Activated T-cell treated with anti-CD3 and anti-CD28 coated beads, Interleukin-2, amount 50 U/mL, for 24 hours (primary cell): ENCODE data around the gene MPP1.
A peak's percentile ranks its signal among the peaks of the same experiment; 100 is the strongest.

Experiments used
- DNase-seq: peaks from one replicate; pipeline ENCODE4 v3.0.0-alpha.2; 2020
- H3K27ac Mint-ChIP-seq: 2 replicates; pipeline ENCODE4 v1.8.0; 2020; ENCODE audit warnings: mild to moderate bottlenecking, mixed read lengths
- H3K27me3 Mint-ChIP-seq: 2 replicates; pipeline ENCODE4 v1.8.0; 2020; ENCODE audit warnings: mixed read lengths
- H3K36me3 Mint-ChIP-seq: 2 replicates; pipeline ENCODE4 v1.8.0; 2020; ENCODE audit warnings: low read depth, mixed read lengths
- H3K4me1 Mint-ChIP-seq: 2 replicates; pipeline ENCODE4 v1.8.0; 2020; ENCODE audit warnings: low read depth, mixed read lengths
- H3K4me3 Mint-ChIP-seq: 2 replicates; pipeline ENCODE4 v1.8.0; 2020; ENCODE audit warnings: mild to moderate bottlenecking, moderate library complexity, mixed read lengths
- H3K9me3 Mint-ChIP-seq: 2 replicates; pipeline ENCODE4 v1.8.0; 2020; ENCODE audit warnings: mixed read lengths

MPP1 gene

DNA sequence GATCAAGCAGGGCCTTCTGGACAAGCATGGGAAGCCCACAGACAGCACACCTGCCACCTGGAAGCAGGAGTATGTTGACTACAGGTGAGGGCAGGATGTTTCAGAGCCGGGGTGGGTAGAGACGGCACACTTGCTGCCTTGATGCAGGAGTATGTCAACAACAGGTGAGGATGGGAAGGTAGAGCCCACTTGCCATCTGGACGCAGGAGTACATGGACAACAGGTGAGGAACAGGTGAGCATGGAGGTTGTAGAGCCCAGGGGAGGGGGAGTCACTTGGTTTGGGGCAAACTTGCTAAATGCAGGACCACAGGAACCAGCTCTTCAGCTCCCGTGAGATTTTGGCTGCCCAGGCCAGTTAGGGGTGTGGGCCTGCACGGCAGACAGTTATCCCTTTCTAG lies 30.7 kb downstream of the MPP1 start:
- Mint-ChIP-seq H3K27ac (peak overlapping the region; percentile 19), H3K36me3 (peaks cover 89% of the 10 kb centered on the region)

DNA sequence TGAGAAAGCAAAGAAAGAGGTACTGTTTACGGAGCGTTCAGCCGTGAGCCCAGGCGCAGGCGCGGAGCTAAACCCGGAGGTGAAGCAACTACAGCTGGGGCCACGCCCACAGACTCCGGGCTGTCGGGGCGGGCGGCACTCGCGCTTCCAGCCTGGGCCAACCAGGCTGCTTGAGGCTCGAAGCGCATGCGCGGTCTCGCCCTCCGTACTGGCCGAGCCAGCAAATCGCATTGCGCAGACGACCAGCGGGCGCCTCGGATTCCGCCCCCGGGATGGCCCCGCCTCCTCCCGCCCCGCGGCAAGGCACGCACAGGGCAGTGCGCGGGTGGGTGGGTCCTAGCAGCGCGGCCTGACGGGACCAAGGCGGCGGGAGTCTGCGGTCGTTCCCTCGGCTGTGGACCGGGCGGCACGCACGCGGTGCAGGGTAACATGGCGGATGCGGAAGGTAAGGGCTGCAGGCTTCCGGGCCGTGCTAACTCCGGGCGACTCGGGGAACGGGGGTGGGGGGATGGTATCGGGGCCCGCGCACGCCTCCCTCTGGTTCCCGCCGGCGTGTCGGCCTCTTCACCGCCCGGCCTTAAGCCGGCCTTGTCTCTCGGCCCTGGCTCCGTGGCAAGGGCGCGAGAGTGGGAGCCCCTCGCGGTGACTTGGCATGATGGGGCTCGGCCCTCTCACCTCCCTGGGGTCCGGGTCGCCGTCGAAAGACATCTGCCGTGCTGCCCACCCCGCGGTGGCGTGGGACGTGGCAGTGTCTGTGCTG lies 42.6 kb downstream of the MPP1 start, which contains the start of gene DKC1:
Gene DKC1, plus strand, starts transcription at position 328 of the 760 bp plus-strand sequence. Its CDS starts 102 bp downstream, at position 430.
- peak within 1 kb of the TSS; percentile 95 for H3K27ac Mint-ChIP-seq
- H3K9me3 Mint-ChIP-seq: no peaks in the 10 kb centered on the region
- H3K27me3 Mint-ChIP-seq: peaks cover 2% of the 10 kb centered on the region
- peak within 1 kb of the TSS; percentile 91 for H3K4me3 Mint-ChIP-seq
- peaks cover 41% of the 10 kb centered on the region for H3K36me3 Mint-ChIP-seq
- peaks cover 47% of the 10 kb centered on the region for H3K4me1 Mint-ChIP-seq
- peak; percentile 94 for DNase-seq

More for the DNA sequence above, 30.7 kb downstream of the MPP1 start:
- Mint-ChIP-seq H3K4me1 (peaks cover 43% of the 10 kb centered on the region), H3K27me3 (peaks cover 12% of the 10 kb centered on the region), H3K9me3 (no peaks in the 10 kb centered on the region), H3K4me3 (no peak overlapping the region)
- DNase-seq: no peak

DNA sequence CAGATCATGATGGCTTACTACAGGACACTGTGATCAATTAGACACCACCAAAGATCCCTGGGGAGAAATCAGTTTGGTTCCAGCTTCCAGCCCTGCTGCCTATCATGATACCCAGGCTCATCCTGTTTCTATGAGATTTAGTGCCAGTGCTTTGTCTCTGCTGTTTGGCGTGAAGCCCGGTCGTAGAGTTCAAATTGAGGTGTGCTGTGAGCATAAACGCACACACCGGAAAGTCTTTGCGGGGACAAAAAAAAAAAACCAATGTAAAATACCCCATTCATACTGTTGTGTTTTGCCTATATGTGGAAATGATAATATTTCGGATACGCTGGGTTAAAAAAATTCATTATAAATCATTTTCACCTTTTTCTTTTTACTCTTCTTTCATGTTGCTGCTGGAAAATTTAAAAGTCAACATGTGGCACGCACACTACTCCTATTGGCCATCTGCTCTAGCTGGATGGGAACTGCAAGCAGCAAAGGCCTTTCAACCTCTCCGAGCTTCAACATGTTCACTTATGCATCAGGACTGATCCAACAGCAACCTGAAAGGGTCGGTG lies 43.2 kb downstream of the MPP1 start:
- no peaks in the 10 kb centered on the region for H3K9me3 Mint-ChIP-seq
- DNase-seq: no peak
- H3K36me3 Mint-ChIP-seq: peaks cover 35% of the 10 kb centered on the region
- H3K4me3 Mint-ChIP-seq: peak overlapping the region; percentile 91
- peaks cover 1% of the 10 kb centered on the region for H3K27me3 Mint-ChIP-seq
- H3K4me1 Mint-ChIP-seq: peaks cover 42% of the 10 kb centered on the region
- peak overlapping the region; percentile 95 for H3K27ac Mint-ChIP-seq

DNA sequence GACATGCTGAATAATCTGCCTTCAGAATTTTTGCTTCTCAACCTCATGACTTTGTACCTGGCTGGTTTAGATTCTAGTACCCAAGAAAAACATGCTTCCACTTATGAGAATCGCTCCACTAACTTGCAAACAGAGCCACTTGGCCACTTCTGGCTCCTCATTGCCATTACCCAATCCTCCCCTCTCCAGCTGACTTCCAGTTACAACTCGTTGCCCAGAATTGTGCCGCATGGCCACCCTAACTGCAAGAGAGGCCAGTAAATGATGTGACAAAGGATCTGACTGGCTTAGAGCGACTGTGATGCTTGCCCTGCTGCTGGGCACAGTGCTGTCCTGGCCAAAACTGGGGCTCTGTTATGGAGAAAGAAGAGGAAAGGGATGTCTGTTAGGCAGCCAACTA lies 46.6 kb downstream of the MPP1 start:
- H3K9me3 Mint-ChIP-seq: no peaks in the 10 kb centered on the region
- H3K4me3 Mint-ChIP-seq: no peak overlapping the region
- DNase-seq: no peak
- H3K4me1 Mint-ChIP-seq: peaks cover 17% of the 10 kb centered on the region
- H3K36me3 Mint-ChIP-seq: peaks cover 7% of the 10 kb centered on the region
- H3K27ac Mint-ChIP-seq: no peak overlapping the region
- no peaks in the 10 kb centered on the region for H3K27me3 Mint-ChIP-seq

- no peaks in the 10 kb centered on the region for H3K9me3 Mint-ChIP-seq
- no peak for DNase-seq
- peak overlapping the region; percentile 48 for H3K4me3 Mint-ChIP-seq
- H3K27ac Mint-ChIP-seq: peak overlapping the region; percentile 73
- H3K4me1 Mint-ChIP-seq: peaks cover 24% of the 10 kb centered on the region
- peaks cover 31% of the 10 kb centered on the region for H3K27me3 Mint-ChIP-seq
- no peaks in the 10 kb centered on the region for H3K36me3 Mint-ChIP-seq
Measured at GRCh38 chrX:154751669-154752271, 53.5 kb downstream of the MPP1 start.

GRCh38 chrX:154751203-154751668 lies 54.0 kb downstream of the MPP1 start:
- Mint-ChIP-seq H3K36me3 (no peaks in the 10 kb centered on the region), H3K9me3 (no peaks in the 10 kb centered on the region), H3K4me3 (peak overlapping the region; percentile 48), H3K27me3 (peaks cover 31% of the 10 kb centered on the region), H3K4me1 (peaks cover 25% of the 10 kb centered on the region), H3K27ac (peak overlapping the region; percentile 73)
- DNase-seq: peak; percentile 61

- H3K36me3 Mint-ChIP-seq: no peaks in the 10 kb centered on the region
- peaks cover 31% of the 10 kb centered on the region for H3K27me3 Mint-ChIP-seq
- H3K9me3 Mint-ChIP-seq: no peaks in the 10 kb centered on the region
- DNase-seq: peak; percentile 68
- peaks cover 28% of the 10 kb centered on the region for H3K4me1 Mint-ChIP-seq
- H3K4me3 Mint-ChIP-seq: peak within 1 kb of the TSS; percentile 73
- peak within 1 kb of the TSS; percentile 73 for H3K27ac Mint-ChIP-seq
Measured at GRCh38 chrX:154750301-154751202, 54.7 kb downstream of the MPP1 start, which contains the start of gene GAB3. Gene GAB3, minus strand, starts transcription at chrX:154751077. Its CDS starts 52 bp downstream, at chrX:154751025.

DNA sequence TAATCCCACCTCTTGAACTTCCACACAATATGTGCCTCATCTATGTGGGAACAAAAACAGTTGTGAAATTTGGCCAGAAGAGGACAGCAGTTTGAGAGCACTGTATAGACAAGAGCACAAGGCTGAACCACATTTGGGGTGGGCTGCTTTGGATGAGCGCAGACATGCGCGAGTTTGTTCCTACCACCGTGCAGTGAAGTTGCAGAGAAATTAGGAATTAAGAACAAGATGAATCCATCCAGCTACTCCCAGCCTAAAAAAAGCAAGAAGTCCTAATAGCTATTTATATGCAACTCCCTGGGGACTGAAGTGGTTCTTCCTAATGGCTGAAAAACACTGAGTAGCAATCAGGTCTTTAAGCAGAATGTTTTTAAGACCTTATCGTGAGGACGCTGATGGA lies 55.4 kb downstream of the MPP1 start:
- Mint-ChIP-seq H3K27me3 (peaks cover 31% of the 10 kb centered on the region), H3K9me3 (no peaks in the 10 kb centered on the region), H3K4me1 (peaks cover 28% of the 10 kb centered on the region), H3K27ac (no peak overlapping the region), H3K4me3 (peak overlapping the region; percentile 73), H3K36me3 (no peaks in the 10 kb centered on the region)
- DNase-seq: no peak

GRCh38 chrX:154748712-154749339 lies 56.5 kb downstream of the MPP1 start:
- Mint-ChIP-seq H3K4me1 (peaks cover 32% of the 10 kb centered on the region), H3K27ac (peak overlapping the region; percentile 14), H3K36me3 (no peaks in the 10 kb centered on the region), H3K9me3 (no peaks in the 10 kb centered on the region), H3K4me3 (peak overlapping the region; percentile 58), H3K27me3 (peaks cover 31% of the 10 kb centered on the region)
- no peak for DNase-seq

- H3K27me3 Mint-ChIP-seq: peaks cover 9% of the 10 kb centered on the region
- no peak overlapping the region for H3K27ac Mint-ChIP-seq
- no peak overlapping the region for H3K4me3 Mint-ChIP-seq
- peaks cover 29% of the 10 kb centered on the region for H3K4me1 Mint-ChIP-seq
- no peak for DNase-seq
- H3K36me3 Mint-ChIP-seq: no peaks in the 10 kb centered on the region
- H3K9me3 Mint-ChIP-seq: no peaks in the 10 kb centered on the region
Measured at GRCh38 chrX:154742613-154743012, 62.7 kb downstream of the MPP1 start.

- DNase-seq: no peak
- H3K4me1 Mint-ChIP-seq: peaks cover 50% of the 10 kb centered on the region
- H3K4me3 Mint-ChIP-seq: no peak overlapping the region
- peaks cover 18% of the 10 kb centered on the region for H3K27me3 Mint-ChIP-seq
- H3K27ac Mint-ChIP-seq: no peak overlapping the region
- H3K36me3 Mint-ChIP-seq: no peaks in the 10 kb centered on the region
- no peaks in the 10 kb centered on the region for H3K9me3 Mint-ChIP-seq
Measured at GRCh38 chrX:154739952-154740465, 65.3 kb downstream of the MPP1 start.

DNA sequence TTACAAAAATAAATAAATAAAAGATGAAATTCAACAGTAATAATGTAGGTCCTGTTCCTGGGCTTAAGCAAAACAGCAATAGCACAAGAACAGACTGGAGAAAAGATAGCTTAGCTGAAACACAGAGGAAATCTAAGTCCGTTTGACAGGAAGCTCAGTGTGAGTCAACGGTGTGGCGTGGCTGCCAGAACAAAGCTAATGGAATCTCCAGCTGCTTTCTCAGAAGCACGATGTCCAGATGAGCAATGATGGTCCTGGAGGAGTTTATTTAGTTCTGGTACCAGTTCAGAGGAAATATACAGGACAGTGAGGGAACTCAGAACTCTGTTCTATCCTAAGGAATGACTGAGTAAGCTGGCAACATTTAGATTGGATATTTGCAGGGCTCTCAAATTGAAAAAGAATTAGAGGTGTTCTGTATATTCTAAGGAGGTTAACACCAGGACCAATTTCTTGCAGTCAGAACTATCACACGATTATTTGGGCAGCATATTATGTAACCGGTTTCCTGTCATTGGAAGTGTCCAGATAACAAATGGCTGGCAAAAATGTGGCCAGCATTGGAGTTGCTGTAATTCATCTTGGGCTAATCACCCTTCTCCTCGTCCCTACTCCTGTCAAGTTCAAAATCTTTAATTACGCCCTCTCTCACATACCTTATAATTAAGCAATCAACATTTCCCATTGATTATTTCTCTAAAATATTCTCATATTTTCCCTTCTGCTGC lies 67.1 kb downstream of the MPP1 start:
- Mint-ChIP-seq H3K4me3 (no peak overlapping the region), H3K36me3 (no peaks in the 10 kb centered on the region), H3K9me3 (no peaks in the 10 kb centered on the region), H3K4me1 (peaks cover 63% of the 10 kb centered on the region), H3K27ac (peak overlapping the region; percentile 82), H3K27me3 (peaks cover 21% of the 10 kb centered on the region)
- no peak for DNase-seq

DNA sequence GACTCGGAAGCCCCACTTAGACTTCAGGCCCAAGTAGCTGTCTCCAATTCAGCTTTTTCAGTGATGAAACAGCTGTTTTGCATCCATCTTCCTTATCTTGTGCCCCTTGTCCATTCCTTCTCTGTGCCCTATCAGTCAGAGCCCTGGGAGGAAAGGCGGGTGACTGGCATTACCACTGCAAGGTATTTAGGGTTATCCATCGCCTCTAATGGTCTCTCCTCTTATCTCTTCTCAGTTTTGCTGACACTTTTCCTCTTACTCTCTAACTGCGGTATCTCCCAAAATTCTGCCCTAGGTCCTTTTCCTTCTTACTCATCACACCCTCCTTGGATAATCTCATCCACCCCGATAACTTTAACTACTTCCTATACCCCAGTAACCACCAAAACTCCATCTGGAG lies 68.1 kb downstream of the MPP1 start:
- Mint-ChIP-seq H3K9me3 (no peaks in the 10 kb centered on the region), H3K36me3 (no peaks in the 10 kb centered on the region), H3K27me3 (peaks cover 21% of the 10 kb centered on the region), H3K4me3 (no peak overlapping the region), H3K27ac (peak overlapping the region; percentile 51), H3K4me1 (peaks cover 72% of the 10 kb centered on the region)
- DNase-seq: no peak
